Liver (tissue), 9 donors: ENCODE measurements around the gene DHRSX. TPM values are rescaled to one million over a fixed set of nuclear protein-coding genes. Genes with fewer than 3 reads are reported as not detected.
"Not testable (repeated sequence)": the region's sequence is repeated elsewhere in the genome, so short reads cannot be mapped to it uniquely, and the experiment has no call there.

Source experiments
- DNase-seq: peaks from one replicate; pipeline ENCODE4 v3.0.0-alpha.2; 2017; ENCODE audit warnings: low spot score
- H3K27ac ChIP-seq, 2 donors: one replicate each; pipeline ENCODE4 v1.7.0; 2013; ENCODE audit warnings: inconsistent platforms in 2 of 2, low read length in 2 of 2, control low read depth in 1 of 2, low read depth in 1 of 2, mild to moderate bottlenecking in 1 of 2
- H3K27me3 ChIP-seq, 4 donors: one replicate each; pipeline versions ENCODE4 v1.6.1 to v1.7.0; 2013; ENCODE audit warnings: low read length in 3 of 4, inconsistent platforms in 1 of 4, mild to moderate bottlenecking in 1 of 4, moderate library complexity in 1 of 4; ENCODE audit not compliant: control insufficient read depth in 4 of 4, insufficient read depth in 4 of 4
- H3K36me3 ChIP-seq, 4 donors: one replicate each; pipeline versions ENCODE4 v1.6.1 to v1.7.0; 2013; ENCODE audit warnings: low read length in 3 of 4, mild to moderate bottlenecking in 3 of 4, low read depth in 1 of 4, moderate library complexity in 1 of 4; ENCODE audit not compliant: control insufficient read depth in 4 of 4, insufficient read depth in 3 of 4
- H3K4me1 ChIP-seq, 4 donors: one replicate each; pipeline versions ENCODE4 v1.6.1 to v1.7.0; 2013; ENCODE audit warnings: low read length in 3 of 4, mild to moderate bottlenecking in 3 of 4, moderate library complexity in 1 of 4; ENCODE audit not compliant: control insufficient read depth in 4 of 4, insufficient read depth in 4 of 4
- H3K4me3 ChIP-seq, 3 donors: one replicate each; pipeline versions ENCODE4 v1.6.1 to v1.7.0; 2013; ENCODE audit warnings: low read length in 3 of 3, control low read depth in 1 of 3, low read depth in 1 of 3, mild to moderate bottlenecking in 1 of 3
- H3K9ac ChIP-seq, 2 donors: one replicate each; pipeline ENCODE4 v1.7.0; 2013; ENCODE audit warnings: low read length in 2 of 2, mild to moderate bottlenecking in 2 of 2, moderate library complexity in 2 of 2, control low read depth in 1 of 2, low read depth in 1 of 2
- H3K9me3 ChIP-seq, 4 donors: one replicate each; pipeline versions ENCODE4 v1.6.1 to v1.7.0; 2013; ENCODE audit warnings: low read length in 3 of 4; ENCODE audit not compliant: control insufficient read depth in 4 of 4
- ATF3 ChIP-seq: IDR thresholded peaks from 2 replicates; pipeline ENCODE4 v1.6.1; 2016; ENCODE audit warnings: antibody characterized with exemption
- EGR1 ChIP-seq, 2 donors: IDR thresholded peaks; 2 replicates each; pipeline ENCODE4 v1.6.1; 2016 to 2018; ENCODE audit warnings: antibody characterized with exemption in 2 of 2, low read depth in 2 of 2
- FOXA1 ChIP-seq: IDR thresholded peaks from 2 replicates; pipeline ENCODE4 v1.6.1; 2016; ENCODE audit warnings: antibody characterized with exemption
- FOXA2 ChIP-seq: IDR thresholded peaks from 2 replicates; pipeline ENCODE4 v1.6.1; 2016; ENCODE audit warnings: antibody characterized with exemption
- GABPA ChIP-seq, 2 donors: IDR thresholded peaks in 1 of 2; conservative IDR thresholded peaks in 1 of 2; 2 replicates each; pipeline ENCODE4 v1.6.1; 2016; ENCODE audit warnings: antibody characterized with exemption in 2 of 2, mild to moderate bottlenecking in 1 of 2, moderate library complexity in 1 of 2
- HNF4A ChIP-seq, 2 donors: conservative IDR thresholded peaks; 2 replicates each; pipeline ENCODE4 v1.6.1; 2016; ENCODE audit warnings: antibody characterized with exemption in 2 of 2, mild to moderate bottlenecking in 2 of 2
- HNF4G ChIP-seq: IDR thresholded peaks from 2 replicates; pipeline ENCODE4 v1.6.1; 2016; ENCODE audit warnings: antibody characterized with exemption
- JUND ChIP-seq, 2 donors: IDR thresholded peaks; 2 replicates each; pipeline ENCODE4 v1.6.1; 2016; ENCODE audit warnings: antibody characterized with exemption in 2 of 2
- MAX ChIP-seq: IDR thresholded peaks from 2 replicates; pipeline ENCODE4 v1.6.1; 2016; ENCODE audit warnings: antibody characterized with exemption
- NR2F2 ChIP-seq: IDR thresholded peaks from 2 replicates; pipeline ENCODE4 v1.6.1; 2016; ENCODE audit warnings: antibody characterized with exemption
- RAD21 ChIP-seq, 2 donors: IDR thresholded peaks; 2 replicates each; pipeline ENCODE4 v1.6.1; 2016; ENCODE audit warnings: antibody characterized with exemption in 2 of 2, mild to moderate bottlenecking in 2 of 2
- REST ChIP-seq: IDR thresholded peaks from 2 replicates; pipeline ENCODE4 v1.6.1; 2016; ENCODE audit warnings: antibody characterized with exemption, mild to moderate bottlenecking
- RXRA ChIP-seq, 2 donors: IDR thresholded peaks; 2 replicates each; pipeline ENCODE4 v1.6.1; 2017 to 2018; ENCODE audit warnings: antibody characterized with exemption in 2 of 2, mild to moderate bottlenecking in 1 of 2
- SP1 ChIP-seq: IDR thresholded peaks from 2 replicates; pipeline ENCODE4 v1.6.1; 2018; ENCODE audit warnings: antibody characterized with exemption, mild to moderate bottlenecking
- TAF1 ChIP-seq: conservative IDR thresholded peaks from 2 replicates; pipeline ENCODE4 v1.6.1; 2016; ENCODE audit warnings: antibody characterized with exemption, mild to moderate bottlenecking
- YY1 ChIP-seq: IDR thresholded peaks from 2 replicates; pipeline ENCODE4 v1.6.1; 2016; ENCODE audit warnings: antibody characterized with exemption, mild to moderate bottlenecking
- ZBTB33 ChIP-seq: IDR thresholded peaks from 2 replicates; pipeline ENCODE4 v1.6.1; 2016; ENCODE audit warnings: antibody characterized with exemption
- WGBS: extraction: QIAGEN DNeasy Blood & Tissue Kit; methylation state at CpG from one replicate; pipeline ENCODE4 v1.1.7; 2013; 5-methylcytosine and 5-hydroxymethylcytosine counted together
- polyA plus RNA-seq, 2 donors: library from polyadenylated mRNA; stranded (reverse) in 1 of 2; unstranded in 1 of 2; fragments of 200-250 nt in 1 of 2; fragments of >200 nt in 1 of 2; fragmentation: Nextera tagmentation in 1 of 2; extraction: Ambion mirVana in 1 of 2; gene quantifications; one replicate each; pipeline versions ENCODE4 v1.2.1 to v1.2.3, GENCODE V29; 2013 to 2015
- total RNA-seq, 2 donors: library from RNA; depleted of rRNA; stranded (reverse); fragments of >200 nt; gene quantifications; one replicate each; pipeline ENCODE4 v1.2.3, GENCODE V29; 2014
- donor health status: healthy.
- donor health status: healthy.
- donor health status: healthy.
- donor health status: healthy.
- donor health status: healthy.

DHRSX gene
- total and polyA plus RNA-seq, 4 donors = 17.2 to 35.2 (median 23.3) TPM

- TF ChIP-seq ZBTB33 (no peak), TAF1 (no peak), HNF4A (conservative IDR thresholded peaks at IDR 0.05) (no peak), ATF3 (no peak), MAX (no peak), FOXA2 (no peak), JUND (IDR thresholded peaks at IDR 0.05) (no peak), REST (no peak), GABPA (IDR thresholded peaks at IDR 0.05 in 1 of 2, conservative IDR thresholded peaks at IDR 0.05 in 1 of 2) (no peak), HNF4G (no peak), RXRA (IDR thresholded peaks at IDR 0.05) (no peak), NR2F2 (no peak), YY1 (no peak), SP1 (no peak), EGR1 (IDR thresholded peaks at IDR 0.05; ENCODE audit: low read depth in 2 of 2) (no peak), RAD21 (IDR thresholded peaks at IDR 0.05) (no peak), FOXA1 (no peak)
- 97% methylated on average over 8 of the region's 8 CpGs for WGBS
- H3K27me3 ChIP-seq = no peaks in the 10 kb centered on the region
- no peaks in the 10 kb centered on the region for H3K36me3 ChIP-seq
- H3K9me3 ChIP-seq = no peaks in the 10 kb centered on the region
- no peak overlapping the region for H3K4me3 ChIP-seq
- no peaks in the 10 kb centered on the region for H3K4me1 ChIP-seq
- no peak overlapping the region for H3K9ac ChIP-seq
- H3K27ac ChIP-seq = no peak overlapping the region
- no peak for DNase-seq
These were observed 19.8 kb upstream of the DHRSX start for GRCh38 chrX:2520539-2520938.

GRCh38 chrX:2519638-2520037 lies 18.9 kb upstream of the DHRSX start:
- not testable (repeated sequence) for DNase-seq, H3K27ac ChIP-seq
- WGBS = 79% methylated on average over 3 of the region's 3 CpGs

More at GRCh38 chrX:2519638-2520037, 18.9 kb upstream of the DHRSX start:
- not testable (repeated sequence) for H3K36me3 ChIP-seq, H3K9ac ChIP-seq, H3K4me1 ChIP-seq, H3K4me3 ChIP-seq, H3K27me3 ChIP-seq, H3K9me3 ChIP-seq
